ENCODE results near the gene KDM2A.
"Not testable (repeated sequence)": the region's sequence is repeated elsewhere in the genome, so short reads cannot be mapped to it uniquely, and the experiment has no call there.

KDM2A gene

DNA sequence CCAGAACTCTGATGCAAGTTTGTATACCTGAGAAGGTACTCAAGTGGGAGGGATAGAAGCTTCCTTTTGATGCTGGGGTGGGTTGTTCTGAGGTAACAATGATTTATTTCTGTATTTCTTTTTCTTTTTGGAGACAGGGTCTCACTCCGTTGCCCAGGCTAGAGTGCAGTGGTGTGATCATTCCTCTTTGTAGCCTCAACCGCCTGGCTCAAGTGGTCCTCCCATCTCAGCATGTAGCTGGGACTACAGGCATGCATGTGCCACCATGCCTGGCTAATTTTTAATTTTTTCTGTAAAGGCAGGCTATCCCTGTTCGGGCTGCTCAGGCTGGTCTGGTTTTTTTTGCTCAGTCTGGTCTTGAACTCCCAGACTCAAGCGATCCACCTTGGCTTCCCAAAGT is 7.9 kb downstream of the KDM2A start:
- DNase-seq (ENCODE audit: low read depth) = no peak
- H3K4me3 ChIP-seq (ENCODE audit: low read length) = no peak overlapping the region
- TF ChIP-seq CTCF (IDR thresholded peaks at IDR 0.05; ENCODE audit: insufficient read depth, low read depth, low read length, missing control alignments) = no peak

DNA sequence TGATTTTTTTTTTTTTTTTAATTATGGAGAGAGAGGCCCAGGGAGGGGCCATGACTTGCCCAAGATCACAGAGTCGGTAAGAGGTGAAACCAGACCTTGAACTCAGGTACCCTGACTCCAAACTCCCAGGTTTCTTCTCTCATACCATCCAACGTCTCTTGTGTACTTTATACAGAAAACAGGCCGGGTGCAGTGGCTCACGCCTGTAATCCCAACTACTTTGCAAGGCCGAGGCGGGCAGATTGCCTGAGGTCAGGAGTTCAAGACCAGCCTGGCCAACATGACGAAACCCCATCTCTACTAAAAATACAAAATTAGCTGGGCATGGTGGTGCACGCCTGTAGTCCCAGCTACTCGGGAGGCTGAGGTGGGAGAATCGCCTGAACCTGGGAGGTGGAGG is 11.8 kb downstream of the KDM2A start:
- H3K4me3 ChIP-seq (ENCODE audit: low read length); DNase-seq (ENCODE audit: low read depth): not testable (repeated sequence)

- no peak for DNase-seq (ENCODE audit: low read depth)
- no peak overlapping the region for H3K4me3 ChIP-seq (ENCODE audit: low read length)
- TF ChIP-seq CTCF (IDR thresholded peaks at IDR 0.05; ENCODE audit: insufficient read depth, low read depth, low read length, missing control alignments) = no peak
Measured at GRCh38 chr11:67136156-67136555, 17.1 kb downstream of the KDM2A start.

DNA sequence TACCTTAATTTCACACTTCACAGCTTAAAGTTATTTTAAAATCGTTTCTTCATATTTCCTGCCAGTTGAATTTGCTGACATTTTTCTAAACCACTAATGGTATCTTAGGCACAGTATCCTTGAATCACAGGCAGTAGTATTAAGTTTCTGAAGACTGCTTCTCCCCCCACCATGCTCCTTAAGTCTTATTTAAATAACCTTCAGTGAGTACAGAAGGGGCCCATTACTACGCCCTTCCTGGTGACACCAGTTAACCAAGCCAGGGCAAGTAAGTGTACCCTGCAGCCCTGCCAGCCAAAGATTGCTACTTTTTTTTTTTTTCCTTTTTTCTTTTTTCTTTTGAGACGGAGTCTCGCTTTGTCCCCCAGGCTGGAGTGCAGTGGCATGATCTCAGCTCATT is 19.9 kb downstream of the KDM2A start:
- DNase-seq (ENCODE audit: low read depth) = no peak
- TF ChIP-seq CTCF (IDR thresholded peaks at IDR 0.05; ENCODE audit: insufficient read depth, low read depth, low read length, missing control alignments) = no peak
- H3K4me3 ChIP-seq (ENCODE audit: low read length) = no peak overlapping the region

DNA sequence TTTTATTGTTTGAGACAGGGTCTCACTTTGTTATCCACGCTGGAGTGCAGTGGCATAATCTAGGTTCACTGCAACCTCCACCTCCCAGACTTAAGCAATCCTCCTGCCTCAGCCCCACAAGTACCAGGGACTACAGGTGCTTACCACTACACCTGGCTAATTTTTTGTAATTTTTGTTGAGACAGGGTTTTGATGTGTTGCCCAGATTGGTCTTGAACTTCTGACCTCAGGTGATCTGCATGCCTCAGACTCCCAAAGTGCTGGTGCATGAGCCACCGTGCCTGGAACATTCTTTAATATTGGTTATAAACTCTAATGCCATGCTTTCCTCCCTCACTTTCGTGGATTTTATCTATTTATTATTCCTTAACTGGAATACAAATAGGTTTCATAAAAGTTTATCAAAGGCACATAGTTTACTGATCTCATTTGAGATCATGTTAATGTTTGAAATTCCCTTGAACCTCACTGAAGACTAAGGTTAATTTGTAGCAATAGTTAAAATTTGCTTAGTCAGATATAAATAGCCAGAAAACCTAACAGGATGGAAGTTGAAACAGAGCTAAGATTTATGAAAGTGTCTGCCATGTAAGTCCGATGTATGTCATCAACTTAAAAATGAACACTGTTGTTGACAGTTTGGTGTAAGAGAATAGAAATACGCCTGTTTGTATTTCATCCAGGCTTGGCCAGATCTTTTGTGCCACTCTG is 27.6 kb downstream of the KDM2A start:
- H3K4me3 ChIP-seq (ENCODE audit: low read length) = no peak overlapping the region
- TF ChIP-seq CTCF (IDR thresholded peaks at IDR 0.05; ENCODE audit: insufficient read depth, low read depth, low read length, missing control alignments) = no peak

DNA sequence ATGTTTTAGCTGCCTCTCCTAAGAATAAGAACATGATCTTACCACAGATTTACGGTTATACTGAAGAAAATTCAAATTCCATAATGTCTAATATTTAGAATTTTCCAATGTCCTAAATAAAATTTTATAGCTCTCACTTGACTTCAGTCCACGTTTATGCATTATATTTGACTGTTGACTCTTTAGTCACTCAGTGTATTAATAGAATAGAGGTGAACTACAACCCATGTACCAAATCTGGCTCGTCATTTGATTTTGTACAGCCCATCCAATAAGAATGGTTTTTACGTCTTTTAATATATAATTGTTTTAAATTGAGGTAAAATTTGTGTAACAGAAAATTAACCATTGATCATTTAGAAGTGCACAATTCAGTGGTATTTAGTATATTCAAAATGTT is 34.9 kb downstream of the KDM2A start:
- H3K4me3 ChIP-seq (ENCODE audit: low read length) = no peak overlapping the region
- DNase-seq (ENCODE audit: low read depth) = no peak

More for the DNA sequence above, 27.6 kb downstream of the KDM2A start:
- DNase-seq (ENCODE audit: low read depth) = no peak

DNA sequence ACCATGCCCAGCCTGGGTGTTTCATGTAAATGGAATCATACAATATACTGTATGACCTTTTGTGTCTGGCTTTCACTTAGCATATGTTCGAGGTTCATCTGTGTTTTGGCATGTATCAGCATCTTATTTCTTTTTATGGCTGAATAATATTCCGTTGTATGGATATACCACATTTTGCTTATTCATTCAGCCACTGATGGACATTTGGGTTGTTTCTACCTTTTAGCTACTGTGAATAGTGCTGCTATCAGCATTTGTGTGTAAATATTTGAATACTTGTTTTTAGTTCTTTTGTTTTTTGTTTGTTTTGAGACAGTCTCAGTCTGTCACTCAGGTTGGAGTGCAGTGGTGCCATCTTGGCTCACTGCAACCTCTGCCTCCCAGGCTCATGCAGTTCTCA is 35.7 kb downstream of the KDM2A start:
- DNase-seq (ENCODE audit: low read depth) = no peak
- TF ChIP-seq CTCF (IDR thresholded peaks at IDR 0.05; ENCODE audit: insufficient read depth, low read depth, low read length, missing control alignments) = no peak
- H3K4me3 ChIP-seq (ENCODE audit: low read length) = no peak overlapping the region

More for the DNA sequence above, 34.9 kb downstream of the KDM2A start:
- no peak for TF ChIP-seq CTCF (IDR thresholded peaks at IDR 0.05; ENCODE audit: insufficient read depth, low read depth, low read length, missing control alignments)
